ENCODE measurements around the gene SLC28A3. TPM values are rescaled to one million over a fixed set of nuclear protein-coding genes. Genes with fewer than 3 reads are reported as not detected.

The SLC28A3 gene
- total RNA-seq, 3 donors from 2014 or later: 0.35 to 7.2 (median 0.41) TPM

DNA sequence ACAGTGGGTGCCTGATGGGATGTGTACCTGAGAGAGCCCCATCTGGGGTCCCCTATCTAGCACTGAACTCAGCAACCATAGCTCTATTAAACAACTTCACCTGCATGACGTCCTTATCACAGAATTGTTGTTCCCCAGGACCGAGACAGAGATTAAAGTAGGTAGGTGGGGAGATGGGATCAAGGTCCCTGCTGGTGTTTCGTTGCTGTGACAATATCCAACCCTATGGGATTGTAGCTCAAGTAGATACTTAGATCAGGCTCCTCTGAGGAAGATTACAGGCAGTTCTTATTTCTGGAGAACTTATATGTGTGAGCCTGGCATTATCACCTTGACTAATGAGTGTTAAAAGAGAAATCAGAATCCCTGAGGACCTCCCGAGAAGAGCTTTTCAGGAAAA lies 84.9 kb downstream of the SLC28A3 start:
- Histone ChIP-seq H3K9me3 (no peaks in the 10 kb centered on the region), H3K4me1 (ENCODE audit: low read depth) (no peaks in the 10 kb centered on the region), H3K4me3 (no peak overlapping the region), H3K36me3 (ENCODE audit: low read depth) (no peaks in the 10 kb centered on the region)
- no peak for TF ChIP-seq CTCF (IDR thresholded peaks at IDR 0.05)
- intact Hi-C loops (cut with DNase I, micrococcal nuclease): loop anchor here in 1 of 2 donors (5.0 kb wide), 1 partner anchor 318 kb away; no protein-coding TSS in a partner anchor
- DNase-seq: no peak
- ATAC-seq: no peak

GRCh38 chr9:84254972-84255371 lies 85.6 kb downstream of the SLC28A3 start:
- intact Hi-C loops (cut with DNase I, micrococcal nuclease): loop anchor here in 1 of 2 donors (5.0 kb wide), 1 partner anchor 318 kb away; no protein-coding TSS in a partner anchor
- no peak for TF ChIP-seq CTCF (IDR thresholded peaks at IDR 0.05)
- no peak overlapping the region for H3K4me3 ChIP-seq
- DNase-seq (peak in 2 of 3 donors; percentile 44 to 62), ATAC-seq (peak; percentile 35)
- H3K36me3 ChIP-seq (ENCODE audit: low read depth): no peaks in the 10 kb centered on the region
- H3K4me1 ChIP-seq (ENCODE audit: low read depth): no peaks in the 10 kb centered on the region
- H3K9me3 ChIP-seq: no peaks in the 10 kb centered on the region

DNA sequence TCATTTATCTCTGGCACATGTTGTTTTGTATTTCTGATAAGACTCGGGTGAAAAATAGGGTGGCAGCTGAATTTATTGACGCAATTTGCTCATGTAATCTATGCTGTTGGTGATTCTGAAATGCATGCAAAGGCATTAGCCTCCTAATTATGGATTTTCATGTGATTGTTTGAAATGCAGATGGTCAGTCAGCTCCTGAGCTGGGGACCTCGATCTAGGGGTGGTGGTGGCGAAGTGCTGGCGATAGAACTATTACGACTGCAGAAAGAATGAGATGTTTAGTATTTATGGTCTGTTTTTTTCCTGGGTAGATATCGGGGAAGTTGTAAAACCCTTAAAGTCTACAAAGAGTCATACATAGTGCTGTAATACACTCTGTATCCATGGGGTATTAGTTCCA lies 88.6 kb downstream of the SLC28A3 start:
- TF ChIP-seq CTCF (IDR thresholded peaks at IDR 0.05): no peak
- no peak overlapping the region for H3K4me3 ChIP-seq
- H3K9me3 ChIP-seq: no peaks in the 10 kb centered on the region
- intact Hi-C loops (cut with DNase I, micrococcal nuclease): no loop called here
- ATAC-seq (no peak), DNase-seq (no peak)
- no peaks in the 10 kb centered on the region for H3K36me3 ChIP-seq (ENCODE audit: low read depth)
- no peaks in the 10 kb centered on the region for H3K4me1 ChIP-seq (ENCODE audit: low read depth)

GRCh38 chr9:84241817-84242373 lies 98.7 kb downstream of the SLC28A3 start:
- ATAC-seq: no peak
- intact Hi-C loops (cut with DNase I, micrococcal nuclease): no loop called here
- TF ChIP-seq CTCF (IDR thresholded peaks at IDR 0.05): no peak

DNA sequence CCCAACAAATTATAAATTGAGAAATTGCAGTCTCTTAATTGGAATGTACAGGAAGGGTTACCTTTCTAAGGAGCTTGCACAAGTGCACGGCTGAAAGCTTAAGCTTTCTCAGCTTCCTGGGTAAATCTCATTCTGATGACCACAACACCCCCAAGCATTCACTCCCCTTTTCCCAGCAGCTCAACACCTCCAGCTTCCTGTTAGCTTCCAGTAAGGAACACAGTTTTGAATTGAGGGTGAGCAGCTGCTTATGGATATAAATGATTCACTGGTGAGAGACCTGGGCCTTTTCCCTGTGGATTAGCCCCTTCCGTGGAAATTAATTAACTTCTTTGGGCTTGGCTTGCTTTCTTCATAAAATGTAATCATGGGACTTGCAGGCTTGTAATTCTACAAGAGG lies 101.2 kb downstream of the SLC28A3 start:
- H3K4me3 ChIP-seq: no peak overlapping the region
- H3K9me3 ChIP-seq: no peaks in the 10 kb centered on the region
- H3K4me1 ChIP-seq (ENCODE audit: low read depth): no peaks in the 10 kb centered on the region
- no peak for TF ChIP-seq CTCF (IDR thresholded peaks at IDR 0.05)
- DNase-seq (no peak), ATAC-seq (no peak)
- intact Hi-C loops (cut with DNase I, micrococcal nuclease): no loop called here
- no peaks in the 10 kb centered on the region for H3K36me3 ChIP-seq (ENCODE audit: low read depth)

More at GRCh38 chr9:84241817-84242373, 98.7 kb downstream of the SLC28A3 start:
- H3K4me3 ChIP-seq: no peak overlapping the region
- no peaks in the 10 kb centered on the region for H3K4me1 ChIP-seq (ENCODE audit: low read depth)
- no peaks in the 10 kb centered on the region for H3K36me3 ChIP-seq (ENCODE audit: low read depth)
- H3K9me3 ChIP-seq: no peaks in the 10 kb centered on the region
- DNase-seq: no peak

- no peak for ATAC-seq
- TF ChIP-seq CTCF (IDR thresholded peaks at IDR 0.05): no peak
- intact Hi-C loops (cut with DNase I, micrococcal nuclease): no loop called here
Measured at GRCh38 chr9:84238652-84239051, 101.9 kb downstream of the SLC28A3 start.

More at GRCh38 chr9:84238652-84239051, 101.9 kb downstream of the SLC28A3 start:
- H3K9me3 ChIP-seq: no peaks in the 10 kb centered on the region
- H3K36me3 ChIP-seq (ENCODE audit: low read depth): no peaks in the 10 kb centered on the region
- DNase-seq: no peak
- H3K4me3 ChIP-seq: no peak overlapping the region
- H3K4me1 ChIP-seq (ENCODE audit: low read depth): no peaks in the 10 kb centered on the region
